Left forelimb (tissue), 1 donor: ENCODE results near the gene SUSD6.

Source experiments
- DNase-seq: peaks from one replicate; pipeline ENCODE4 v3.0.0-alpha.2; 2018; ENCODE audit warnings: low spot score

Gene SUSD6

GRCh38 chr14:69611172-69612013 lies at the start of gene SUSD6:
TSS of gene SUSD6 (plus strand) at chr14:69611596. CDS start at chr14:69658593, 46,997 bp downstream.
- DNase-seq: peak; percentile 97

GRCh38 chr14:69561893-69562292 lies 49.5 kb upstream of the SUSD6 start:
- DNase-seq: no peak

DNA sequence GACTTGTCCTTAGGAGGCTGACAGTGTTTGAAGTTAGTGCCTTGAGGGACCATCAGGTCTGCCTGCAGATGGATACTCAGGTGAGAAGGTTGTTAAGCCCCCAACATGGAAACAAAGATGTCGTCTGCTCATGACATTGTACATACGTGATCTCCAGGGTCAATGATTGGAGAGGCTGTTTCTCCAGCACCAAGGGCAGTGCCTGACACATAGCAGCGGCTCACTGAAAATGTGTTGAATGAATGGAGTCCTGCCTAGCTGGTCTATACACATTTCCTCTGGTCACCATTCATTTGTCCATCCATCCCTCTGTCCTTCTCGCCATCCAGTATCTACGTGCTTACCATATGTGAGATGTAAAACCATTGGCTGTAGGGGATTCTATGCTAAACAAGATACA lies 43.8 kb upstream of the SUSD6 start:
- no peak for DNase-seq

DNA sequence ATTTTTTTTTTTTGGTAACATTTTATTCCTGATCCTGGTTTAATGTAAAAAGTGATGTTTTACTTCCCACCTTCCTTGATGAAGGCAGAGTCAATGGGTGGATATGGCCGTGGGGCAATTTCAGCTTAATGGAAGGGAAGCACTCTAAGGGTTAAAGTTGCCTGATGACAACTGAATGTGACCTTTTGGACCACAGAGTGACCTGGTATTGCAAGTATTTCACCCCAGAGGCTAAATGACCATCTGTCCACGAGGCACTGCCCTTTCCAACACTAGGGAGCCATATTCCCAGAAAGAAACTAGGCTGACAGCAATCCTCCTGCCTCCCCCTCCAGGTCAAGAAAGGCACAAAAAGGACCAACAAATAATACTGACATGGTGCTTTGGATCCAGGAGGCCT lies 41.5 kb upstream of the SUSD6 start:
- no peak for DNase-seq

GRCh38 chr14:69570836-69571330 lies 40.5 kb upstream of the SUSD6 start:
- DNase-seq: no peak

- DNase-seq: no peak
Measured at GRCh38 chr14:69571449-69572029, 39.9 kb upstream of the SUSD6 start.

DNA sequence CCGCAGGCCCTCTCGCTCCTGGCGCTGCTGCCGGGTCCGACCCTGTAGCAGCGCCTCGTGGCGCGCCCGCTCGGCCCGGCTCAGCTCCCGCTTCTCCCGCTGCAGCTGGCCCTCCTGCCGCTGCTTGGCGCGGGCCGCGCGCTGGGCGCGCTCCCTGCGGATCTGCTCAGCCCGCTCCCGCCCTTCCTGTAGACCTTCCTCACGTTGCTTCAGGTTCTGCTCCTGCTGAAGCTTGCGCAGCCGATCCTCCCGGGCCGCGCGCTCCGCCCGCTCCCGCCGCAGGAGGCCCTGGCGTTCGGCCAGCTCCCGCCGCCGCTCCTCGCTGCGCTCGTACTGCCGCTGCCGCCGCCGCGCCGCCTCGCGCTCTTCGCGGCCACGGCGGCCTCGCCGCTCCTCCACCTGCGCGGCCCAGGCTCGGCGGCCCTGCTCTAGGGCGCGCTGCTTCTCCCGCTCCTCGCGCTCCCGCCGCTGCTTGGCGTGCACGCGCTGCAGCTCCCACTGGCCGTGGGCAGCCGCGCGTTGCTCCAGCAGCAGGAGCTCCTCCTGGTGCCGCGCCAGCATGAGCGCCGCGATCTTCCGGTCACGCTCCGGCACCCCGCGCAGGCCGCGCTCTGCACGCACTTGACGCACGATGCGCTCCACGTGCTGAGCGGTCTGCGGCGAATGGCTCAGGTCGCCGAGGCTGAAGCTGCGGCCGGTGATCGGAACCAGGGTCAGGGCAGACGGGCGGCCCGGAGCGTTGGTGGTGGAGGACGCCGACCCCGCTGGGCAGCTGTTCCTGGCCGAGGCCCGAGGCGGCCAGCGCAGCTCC lies 39.2 kb upstream of the SUSD6 start:
- no peak for DNase-seq

GRCh38 chr14:69572841-69573135 lies 38.6 kb upstream of the SUSD6 start:
- DNase-seq: no peak

DNA sequence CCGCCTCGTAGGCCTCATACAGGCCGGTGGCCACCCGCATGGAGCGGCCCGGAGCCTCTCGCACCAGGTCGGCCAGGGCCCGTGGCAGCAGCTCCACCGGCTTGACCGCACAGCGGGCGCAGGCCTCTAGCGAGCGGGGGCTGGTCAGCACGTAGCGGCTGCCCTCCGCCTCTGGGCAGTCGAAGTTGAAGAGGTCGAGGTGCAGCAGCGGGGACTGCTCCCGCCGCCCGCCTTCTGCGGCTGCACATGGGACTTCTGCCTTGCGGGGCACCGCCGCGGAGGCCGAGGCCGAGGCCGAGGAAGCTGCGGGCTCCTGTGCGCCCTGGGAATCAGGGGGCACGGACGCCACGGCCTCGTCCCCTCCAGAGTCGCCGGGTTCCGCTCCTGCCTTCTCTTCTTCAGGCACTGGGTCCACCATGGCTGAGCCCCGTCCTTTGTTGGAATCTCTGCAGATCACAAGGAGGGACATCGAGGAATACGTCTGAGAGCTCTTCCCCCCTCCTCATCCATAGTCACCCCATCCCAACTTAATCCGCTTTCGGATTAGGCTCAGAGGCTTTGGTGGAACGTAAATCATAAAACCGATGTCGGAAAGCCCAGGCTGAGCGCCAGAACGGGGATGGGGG lies 38.1 kb upstream of the SUSD6 start:
- no peak for DNase-seq

- no peak for DNase-seq
Measured at GRCh38 chr14:69573831-69574262, 37.5 kb upstream of the SUSD6 start.

GRCh38 chr14:69574263-69574953 lies 37.0 kb upstream of the SUSD6 start, which contains the start of gene CCDC177:
TSS of gene CCDC177 (minus strand) at chr14:69574871. CDS start at chr14:69573622, 1,249 bp downstream.
- DNase-seq: peak; percentile 75

DNA sequence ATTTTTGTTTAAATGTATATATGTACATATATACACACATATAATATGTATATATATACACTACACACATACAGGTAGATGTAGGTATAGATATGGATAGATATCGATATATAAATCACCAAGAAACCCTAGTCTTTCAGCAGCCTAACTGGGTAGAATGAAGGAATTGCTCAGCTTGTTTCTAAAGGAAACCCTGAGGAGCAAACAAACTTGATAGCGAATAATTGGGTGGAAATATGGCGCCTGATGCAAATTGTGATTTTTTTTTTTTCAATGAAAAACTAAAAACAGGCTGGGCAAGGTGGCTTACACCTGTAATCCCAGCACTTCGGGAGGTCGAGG lies 36.5 kb upstream of the SUSD6 start:
- DNase-seq: no peak

DNA sequence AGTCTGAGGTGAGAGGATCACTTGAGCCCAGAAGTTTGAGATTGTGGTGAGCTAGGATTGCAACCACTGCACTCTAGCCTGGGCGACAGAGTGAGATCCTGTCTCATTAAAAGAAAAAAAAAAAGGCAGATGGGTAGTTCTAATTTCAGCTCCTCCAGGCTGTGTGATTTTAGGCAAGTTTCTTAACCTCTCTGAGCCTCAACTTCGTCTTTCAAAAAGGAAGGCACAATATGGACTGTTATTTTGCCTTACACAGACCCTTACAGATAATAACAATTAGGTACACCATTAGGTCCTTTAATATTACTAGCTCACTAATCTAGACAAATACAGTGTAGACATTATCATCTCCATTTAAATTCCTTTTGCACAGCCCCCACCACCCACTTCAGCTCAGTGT lies 31.9 kb upstream of the SUSD6 start:
- DNase-seq: no peak

- DNase-seq: no peak
Measured at GRCh38 chr14:69580009-69580577, 31.3 kb upstream of the SUSD6 start.

DNA sequence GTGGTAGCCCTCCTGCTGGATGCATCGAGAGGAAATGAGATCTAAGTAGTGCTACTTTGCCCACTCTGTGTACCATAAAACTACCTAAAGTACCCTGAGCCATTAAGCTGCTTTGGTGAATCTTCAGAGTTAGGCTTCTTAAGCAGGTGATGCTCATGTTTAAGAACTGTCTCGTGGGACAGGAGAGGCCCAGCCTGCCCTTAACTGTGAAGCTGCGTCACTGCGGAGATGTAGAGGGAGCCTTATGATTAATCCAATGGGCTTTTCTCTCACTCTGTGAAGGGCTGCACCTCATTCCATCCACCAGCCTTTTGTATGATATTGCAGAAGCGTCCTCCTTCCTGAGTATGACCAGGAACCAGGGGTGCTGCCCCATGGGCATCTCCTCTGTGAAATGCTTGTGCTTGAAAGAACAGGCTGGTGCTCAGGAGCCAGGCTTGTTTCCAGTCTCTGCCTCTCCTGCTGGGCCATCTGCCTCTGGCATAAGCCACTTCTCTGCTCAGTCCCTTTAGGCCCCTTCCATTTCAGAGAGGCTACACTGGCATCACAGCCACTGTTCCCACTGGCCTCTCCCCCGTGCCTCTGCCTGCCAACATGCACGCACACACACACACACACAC lies 30.0 kb upstream of the SUSD6 start:
- DNase-seq: no peak

DNA sequence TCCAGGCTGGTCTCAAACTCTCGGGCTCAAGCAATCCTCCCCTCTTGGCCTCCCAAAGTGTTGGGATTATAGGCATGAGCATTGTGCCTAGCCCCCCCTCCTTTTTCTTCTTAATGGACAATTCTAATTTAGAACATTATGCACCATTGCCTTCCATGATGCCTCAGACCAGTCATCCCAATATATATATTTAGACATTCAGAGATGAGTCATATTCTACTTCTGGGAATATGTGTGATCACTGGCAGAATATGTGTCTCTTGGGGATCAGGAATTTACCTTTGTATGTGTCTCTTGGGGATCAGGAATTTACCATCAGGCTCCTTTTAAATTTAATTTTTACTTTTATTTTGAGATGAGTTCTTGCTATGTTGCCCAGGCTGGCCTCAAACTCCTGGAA lies 29.2 kb upstream of the SUSD6 start:
- DNase-seq: no peak

GRCh38 chr14:69582829-69583228 lies 28.6 kb upstream of the SUSD6 start:
- DNase-seq: no peak

DNA sequence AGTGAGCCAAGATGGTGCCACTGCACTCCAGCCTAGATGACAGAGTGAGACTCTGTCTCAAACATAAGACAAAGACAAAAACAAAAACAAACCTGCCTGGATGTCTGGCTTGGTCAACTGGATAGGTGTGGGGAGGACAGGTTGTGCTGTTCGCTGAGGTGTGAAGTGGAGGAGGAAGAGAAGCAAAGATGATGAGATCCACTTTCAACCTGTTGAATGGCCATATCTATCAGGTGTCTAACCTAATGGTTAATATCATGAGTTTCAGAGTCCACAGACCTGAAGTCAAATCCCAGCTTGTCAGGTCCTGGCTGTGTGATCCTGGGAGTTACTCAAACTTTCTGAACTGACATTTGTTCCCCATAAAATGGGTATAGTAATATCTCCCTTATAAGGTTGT lies 27.0 kb upstream of the SUSD6 start:
- DNase-seq: no peak

DNA sequence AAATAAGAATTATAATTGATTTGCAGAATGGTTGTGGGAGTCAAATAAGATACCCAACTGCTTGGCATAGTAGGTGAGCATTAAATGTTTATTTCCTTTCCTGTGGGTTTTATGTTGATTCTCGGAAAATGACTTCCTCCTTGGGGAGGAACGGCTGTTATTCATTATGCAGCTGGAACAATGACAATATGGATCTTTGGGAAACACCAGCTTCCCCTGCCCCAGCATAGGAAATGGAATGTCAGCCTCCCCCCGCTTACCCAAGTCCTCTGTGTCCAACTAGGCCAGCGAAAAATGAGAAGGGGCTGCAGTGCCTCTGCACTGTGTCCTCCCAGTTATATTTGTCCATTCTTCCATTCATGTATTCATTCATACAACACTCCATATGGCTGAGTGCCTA lies 25.0 kb upstream of the SUSD6 start:
- no peak for DNase-seq

GRCh38 chr14:69587389-69587788 lies 24.0 kb upstream of the SUSD6 start:
- no peak for DNase-seq

GRCh38 chr14:69591317-69591716 lies 20.1 kb upstream of the SUSD6 start:
- DNase-seq: no peak
